Neuronal stem cell (in vitro differentiated cells): Measurements from ENCODE around the gene ZNF438.
"Not testable (repeated sequence)": the region's sequence is repeated elsewhere in the genome, so short reads cannot be mapped to it uniquely, and the experiment has no call there.

ENCODE experiments used
- DNase-seq: peaks from one replicate; pipeline ENCODE4 v3.0.0-alpha.2; 2013; ENCODE audit warnings: low spot score
- H2AFZ ChIP-seq: one replicate; pipeline ENCODE4 v1.6.1; 2013; ENCODE audit warnings: mild to moderate bottlenecking, low read length, inconsistent platforms
- H2AK5ac ChIP-seq: 2 replicates; pipeline ENCODE4 v1.6.1; 2013; ENCODE audit warnings: low read depth, mild to moderate bottlenecking, inconsistent platforms, low read length, moderate library complexity, mixed read lengths
- H2BK120ac ChIP-seq: 2 replicates; pipeline ENCODE4 v1.6.1; 2013; ENCODE audit warnings: low read depth, mild to moderate bottlenecking, inconsistent platforms, low read length, moderate library complexity, mixed read lengths
- H2BK12ac ChIP-seq: one replicate; pipeline ENCODE4 v1.6.1; 2013; ENCODE audit warnings: low read length, inconsistent platforms
- H2BK15ac ChIP-seq: 2 replicates; pipeline ENCODE4 v1.6.1; 2013; ENCODE audit warnings: mild to moderate bottlenecking, low read length, inconsistent platforms, mixed read lengths
- H2BK5ac ChIP-seq: one replicate; pipeline ENCODE4 v1.6.1; 2013; ENCODE audit warnings: inconsistent platforms, mild to moderate bottlenecking, low read length, moderate library complexity
- H3K14ac ChIP-seq: one replicate; pipeline ENCODE4 v1.6.1; 2013; ENCODE audit warnings: low read length, inconsistent platforms
- H3K18ac ChIP-seq: 2 replicates; pipeline ENCODE4 v1.6.1; 2013; ENCODE audit warnings: low read length, inconsistent platforms
- H3K23ac ChIP-seq: 2 replicates; pipeline ENCODE4 v1.6.1; 2013; ENCODE audit warnings: low read depth, mild to moderate bottlenecking, mixed read lengths, low read length, inconsistent platforms; ENCODE audit not compliant: poor library complexity
- H3K27ac ChIP-seq: replicated peaks from 3 replicates; pipeline ENCODE4 v1.5.1; 2013; ENCODE audit warnings: low read length, inconsistent platforms
- H3K27me3 ChIP-seq, 3 experiments: 2 replicates each; pipeline ENCODE4 v1.6.1; 2013; ENCODE audit warnings: low read length in 3 of 3, mild to moderate bottlenecking in 2 of 3, inconsistent platforms in 1 of 3, low read depth in 1 of 3, mixed read lengths in 1 of 3, moderate library complexity in 1 of 3; ENCODE audit not compliant: control insufficient read depth in 3 of 3, insufficient read depth in 3 of 3
- H3K36me3 ChIP-seq, 2 donors: replicated peaks in 1 of 2; 2 replicates each; pipeline ENCODE4 v1.6.1; 2013; ENCODE audit warnings: low read length in 2 of 2; ENCODE audit not compliant: control insufficient read depth in 2 of 2, insufficient read depth in 2 of 2
- H3K4ac ChIP-seq: 2 replicates; pipeline ENCODE4 v1.6.1; 2013; ENCODE audit warnings: inconsistent platforms, mild to moderate bottlenecking, low read length, moderate library complexity
- H3K4me1 ChIP-seq, 2 donors: 1 replicate in 1 of 2; 2 replicates in 1 of 2; pipeline ENCODE4 v1.6.1; 2013; ENCODE audit warnings: low read length in 2 of 2, low read depth in 1 of 2; ENCODE audit not compliant: control insufficient read depth in 2 of 2, insufficient read depth in 1 of 2
- H3K4me2 ChIP-seq: one replicate; pipeline ENCODE4 v1.6.1; 2013; ENCODE audit warnings: mild to moderate bottlenecking, low read length, inconsistent platforms; ENCODE audit not compliant: insufficient read depth, poor library complexity, severe bottlenecking
- H3K4me3 ChIP-seq, 2 donors: 2 replicates each; pipeline ENCODE4 v1.5.1; 2013; ENCODE audit warnings: low read length in 2 of 2, mild to moderate bottlenecking in 2 of 2, inconsistent platforms in 1 of 2, moderate library complexity in 1 of 2
- H3K79me1 ChIP-seq: one replicate; pipeline ENCODE4 v1.6.1; 2013; ENCODE audit warnings: low read depth, mild to moderate bottlenecking, inconsistent platforms, low read length, moderate library complexity
- H3K9ac ChIP-seq: one replicate; pipeline ENCODE4 v1.6.1; 2013; ENCODE audit warnings: mild to moderate bottlenecking, low read depth, low read length, inconsistent platforms; ENCODE audit not compliant: poor library complexity
- H3K9me3 ChIP-seq, 2 donors: replicated peaks in 1 of 2; 2 replicates each; pipeline versions ENCODE3 to v1.6.1; 2013; ENCODE audit warnings: low read length in 2 of 2, mild to moderate bottlenecking in 2 of 2, inconsistent platforms in 1 of 2, low read depth in 1 of 2, mixed read lengths in 1 of 2, moderate library complexity in 1 of 2; ENCODE audit not compliant: control insufficient read depth in 2 of 2, insufficient read depth in 1 of 2
- H4K8ac ChIP-seq: one replicate; pipeline ENCODE4 v1.6.1; 2013; ENCODE audit warnings: low read depth, mild to moderate bottlenecking, inconsistent platforms, low read length, moderate library complexity
- H4K91ac ChIP-seq: one replicate; pipeline ENCODE4 v1.6.1; 2013; ENCODE audit warnings: low read length, low read depth, mild to moderate bottlenecking, inconsistent platforms; ENCODE audit not compliant: poor library complexity
- WGBS, 2 donors: extraction: QIAGEN DNeasy Blood & Tissue Kit; methylation state at CpG; one replicate each; pipeline ENCODE4 v1.1.7; 2013; ENCODE audit warnings: missing lambda C conversion rate in 2 of 2, mixed read lengths in 1 of 2; ENCODE audit not compliant: insufficient read length in 2 of 2, insufficient replicate concordance in 1 of 2; ENCODE audit errors: extremely low coverage in 2 of 2; 5-methylcytosine and 5-hydroxymethylcytosine counted together

The ZNF438 gene

DNA sequence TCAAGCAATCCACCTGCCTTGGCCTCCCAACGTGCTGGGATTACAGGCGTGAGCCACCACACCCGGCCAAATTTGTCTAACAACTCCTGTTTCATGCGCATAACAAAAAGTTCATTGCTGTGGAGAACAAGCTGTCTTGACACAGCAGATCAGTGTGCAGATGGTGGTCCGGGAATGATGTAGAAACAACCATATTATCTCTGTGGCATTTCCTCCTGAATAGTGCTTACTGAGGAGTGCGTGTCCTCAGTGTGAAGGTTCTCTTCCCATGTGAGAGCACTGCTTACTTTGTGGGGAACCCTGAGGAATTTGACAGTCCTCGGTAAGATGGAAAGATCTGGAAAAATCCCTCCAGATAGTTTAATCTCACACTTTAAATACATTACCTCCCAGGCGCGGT, 30.3 kb upstream of the ZNF438 start:
- H3K79me1 ChIP-seq: no peaks in the 10 kb centered on the region
- H3K4me2 ChIP-seq: no peak overlapping the region
- no peak overlapping the region for H2BK12ac ChIP-seq
- no peak overlapping the region for H2BK120ac ChIP-seq
- H3K18ac ChIP-seq: no peak overlapping the region
- H2AK5ac ChIP-seq: no peak overlapping the region
- no peak overlapping the region for H2BK5ac ChIP-seq
- H3K27me3 ChIP-seq: no peaks in the 10 kb centered on the region
- no peaks in the 10 kb centered on the region for H3K36me3 ChIP-seq
- DNase-seq: no peak
- H3K4me1 ChIP-seq: peaks cover 0 to 2% of the 10 kb centered on the region in 2 donors
- H3K23ac ChIP-seq: no peak overlapping the region
- no CpG with 5 or more reads among the region's 9 CpGs for WGBS, 2 donors
- H3K4me3 ChIP-seq: no peak overlapping the region
- no peak overlapping the region for H3K4ac ChIP-seq
- H3K14ac ChIP-seq: no peak overlapping the region
- peaks cover 0 to 1% of the 10 kb centered on the region in 2 donors for H3K9me3 ChIP-seq
- H4K91ac ChIP-seq: no peak overlapping the region
- H2BK15ac ChIP-seq: no peak overlapping the region
- no peak overlapping the region for H2AFZ ChIP-seq
- H3K27ac ChIP-seq: no peak overlapping the region
- no peak overlapping the region for H4K8ac ChIP-seq
- no peak overlapping the region for H3K9ac ChIP-seq

GRCh38 chr10:31058795-31059703, 27.4 kb upstream of the ZNF438 start:
- H2AFZ ChIP-seq: no peak overlapping the region
- H3K27me3 ChIP-seq: no peaks in the 10 kb centered on the region
- no peak overlapping the region for H2AK5ac ChIP-seq
- H4K8ac ChIP-seq: no peak overlapping the region
- no peak overlapping the region for H3K14ac ChIP-seq
- peaks cover 0 to 1% of the 10 kb centered on the region in 2 donors for H3K9me3 ChIP-seq
- no peak overlapping the region for H2BK120ac ChIP-seq
- no peak overlapping the region for H3K4me2 ChIP-seq
- H3K4ac ChIP-seq: no peak overlapping the region
- WGBS, 2 donors: no CpG with 5 or more reads among the region's 2 CpGs
- H3K18ac ChIP-seq: no peak overlapping the region
- H3K27ac ChIP-seq: no peak overlapping the region
- no peak overlapping the region for H3K23ac ChIP-seq
- no peak overlapping the region for H2BK5ac ChIP-seq
- no peak overlapping the region for H3K4me3 ChIP-seq
- no peak for DNase-seq
- no peak overlapping the region for H4K91ac ChIP-seq
- no peaks in the 10 kb centered on the region for H3K79me1 ChIP-seq
- H3K36me3 ChIP-seq: no peaks in the 10 kb centered on the region
- H2BK15ac ChIP-seq: no peak overlapping the region
- H3K4me1 ChIP-seq: peaks cover 0 to 2% of the 10 kb centered on the region in 2 donors
- H2BK12ac ChIP-seq: no peak overlapping the region
- no peak overlapping the region for H3K9ac ChIP-seq

GRCh38 chr10:31056678-31057077, 25.0 kb upstream of the ZNF438 start:
- H3K4me1 ChIP-seq, H3K9me3 ChIP-seq, H3K9ac ChIP-seq, H3K79me1 ChIP-seq, H3K4ac ChIP-seq, H3K14ac ChIP-seq, H2AK5ac ChIP-seq, H3K36me3 ChIP-seq, H2BK15ac ChIP-seq, H4K91ac ChIP-seq, H3K4me2 ChIP-seq, H2BK5ac ChIP-seq, H3K18ac ChIP-seq, DNase-seq, H2BK12ac ChIP-seq, H3K23ac ChIP-seq, H3K27ac ChIP-seq, H3K4me3 ChIP-seq, H4K8ac ChIP-seq, H3K27me3 ChIP-seq, H2BK120ac ChIP-seq: not testable (repeated sequence)
- peak overlapping the region; percentile 22 for H2AFZ ChIP-seq
- no CpG with 5 or more reads among the region's 8 CpGs for WGBS, 2 donors

DNA sequence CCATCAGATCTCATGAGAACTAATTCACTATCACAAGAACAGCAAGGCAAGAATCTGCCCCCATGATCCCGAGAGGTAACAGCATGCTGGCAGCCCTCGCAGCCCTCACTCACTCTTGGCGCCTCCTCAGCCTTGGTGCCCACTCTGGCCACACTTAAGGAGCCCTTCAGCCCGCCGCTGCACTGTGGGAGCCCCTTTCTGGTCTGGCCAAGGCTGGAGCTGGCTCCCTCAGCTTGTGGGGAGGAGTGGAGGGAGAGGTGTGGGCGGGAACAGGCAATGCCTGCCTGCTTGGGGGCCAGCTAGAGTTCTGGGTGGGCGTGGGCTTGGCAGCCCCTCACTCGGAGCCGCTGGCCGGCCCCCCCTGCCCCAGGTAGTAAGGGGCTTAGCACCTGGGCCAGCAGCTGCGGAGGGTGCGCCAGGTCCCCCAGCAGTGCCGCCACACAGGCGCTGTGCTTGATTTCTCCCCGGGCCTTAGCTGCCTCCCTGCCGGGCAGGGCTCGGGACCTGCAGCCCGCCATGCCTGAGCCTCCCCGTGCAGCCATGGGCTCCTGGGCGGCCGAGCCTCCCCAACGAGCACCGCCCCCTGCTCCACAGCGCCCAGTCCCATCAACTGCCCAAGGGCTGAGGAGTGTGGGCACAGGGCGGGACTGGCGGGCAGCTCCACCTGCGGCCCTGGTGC, 24.0 kb upstream of the ZNF438 start:
- no CpG with 5 or more reads among the region's 27 CpGs for WGBS, 2 donors
- no peak overlapping the region for H2BK15ac ChIP-seq
- no peaks in the 10 kb centered on the region for H3K36me3 ChIP-seq
- H4K8ac ChIP-seq: no peak overlapping the region
- H4K91ac ChIP-seq: peak overlapping the region; percentile 72
- H3K18ac ChIP-seq: no peak overlapping the region
- H3K23ac ChIP-seq: no peak overlapping the region
- no peak overlapping the region for H2BK5ac ChIP-seq
- peak overlapping the region; percentile 21 for H3K14ac ChIP-seq
- no peak overlapping the region for H3K4me2 ChIP-seq
- no peaks in the 10 kb centered on the region for H3K4me1 ChIP-seq
- H2BK120ac ChIP-seq: no peak overlapping the region
- H2AFZ ChIP-seq: no peak overlapping the region
- no peak overlapping the region for H2AK5ac ChIP-seq
- peak overlapping the region; percentile 22 for H2BK12ac ChIP-seq
- DNase-seq: no peak
- H3K27ac ChIP-seq: no peak overlapping the region
- no peaks in the 10 kb centered on the region for H3K27me3 ChIP-seq
- H3K4me3 ChIP-seq: no peak overlapping the region
- no peak overlapping the region for H3K4ac ChIP-seq
- no peak overlapping the region for H3K9ac ChIP-seq
- H3K79me1 ChIP-seq: no peaks in the 10 kb centered on the region
- H3K9me3 ChIP-seq: peaks cover 5 to 8% of the 10 kb centered on the region in 2 donors
